OCI-LY7 (cell line): ENCODE data around the gene SLC16A14. TPM values are rescaled to one million over a fixed set of nuclear protein-coding genes. Genes with fewer than 3 reads are reported as not detected.

Experiments used
- BruUV-seq: library from RNA; stranded (reverse); fragments of 400-500 nt; replicated peaks from 2 replicates; lab custom pipeline; 2021; lab: Mats Ljungman, UMichigan
- CTCF ChIA-PET: fragments of 300-600 bp; sonication (Branson Sonifier 250); formaldehyde crosslinking; loops from one replicate; lab custom pipeline; 2022; ENCODE audit warnings: antibody characterized with exemption; ENCODE audit not compliant: unreplicated experiment; lab: Charles Lee
- POLR2A ChIA-PET: fragments of 300-600 bp; sonication (Branson Sonifier 250); formaldehyde crosslinking; loops from one replicate; lab custom pipeline; 2022; ENCODE audit warnings: antibody characterized with exemption; lab: Charles Lee
- DNase-seq: peaks from one replicate; pipeline ENCODE4 v3.0.0-alpha.2; 2015; ENCODE audit warnings: low spot score
- H2AFZ ChIP-seq: fragments of 200-600 bp; sonication (generic), shearing (Covaris generic); 2 replicates; pipeline ENCODE4 v1.6.1; 2014; ENCODE audit warnings: mild to moderate bottlenecking, antibody characterized with exemption, low read length, moderate library complexity
- H3K27ac ChIP-seq: fragments of 200-600 bp; sonication (generic); 2 replicates; pipeline ENCODE4 v1.5.1; 2014; ENCODE audit warnings: mixed run types, low read depth, mild to moderate bottlenecking, moderate library complexity, low read length, inconsistent platforms; ENCODE audit not compliant: poor library complexity, severe bottlenecking
- H3K36me3 ChIP-seq: fragments of 200-600 bp; sonication (generic); 2 replicates; pipeline ENCODE4 v1.6.1; 2014; ENCODE audit warnings: mild to moderate bottlenecking, antibody characterized with exemption, low read length, moderate library complexity, mixed read lengths; ENCODE audit not compliant: insufficient read depth
- H3K4me1 ChIP-seq: fragments of 200-600 bp; sonication (generic); 2 replicates; pipeline ENCODE4 v1.5.1; 2014; ENCODE audit warnings: mild to moderate bottlenecking, low read length; ENCODE audit not compliant: insufficient read depth, poor library complexity, severe bottlenecking
- H3K4me2 ChIP-seq: fragments of 200-600 bp; sonication (generic); 2 replicates; pipeline ENCODE4 v1.6.1; 2014; ENCODE audit warnings: mild to moderate bottlenecking, low read length
- H3K4me3 ChIP-seq: fragments of 200-600 bp; sonication (generic); 2 replicates; pipeline ENCODE4 v1.5.1; 2014; ENCODE audit warnings: mild to moderate bottlenecking, low read depth, low read length; ENCODE audit not compliant: poor library complexity, severe bottlenecking
- H3K79me2 ChIP-seq: fragments of 200-600 bp; sonication (generic); 2 replicates; pipeline ENCODE4 v1.6.1; 2016; ENCODE audit warnings: low read depth, mild to moderate bottlenecking, low read length, moderate library complexity, mixed read lengths; ENCODE audit not compliant: insufficient read depth
- H3K9me2 ChIP-seq: fragments of 200-600 bp; sonication (generic); 2 replicates; pipeline ENCODE4 v1.6.1; 2016; ENCODE audit warnings: mild to moderate bottlenecking, low read length, mixed read lengths; ENCODE audit not compliant: insufficient read depth
- H3K9me3 ChIP-seq: fragments of 200-600 bp; sonication (generic); 2 replicates; pipeline ENCODE4 v1.6.1; 2014; ENCODE audit warnings: mild to moderate bottlenecking, mixed run types, low read length, mixed read lengths
- H4K20me1 ChIP-seq: fragments of 200-600 bp; sonication (generic); 2 replicates; pipeline ENCODE4 v1.6.1; 2014; ENCODE audit warnings: mild to moderate bottlenecking, antibody characterized with exemption, low read length, moderate library complexity, mixed read lengths; ENCODE audit not compliant: insufficient read depth
- EZH2phosphoT487 ChIP-seq: fragments of 200-600 bp; sonication (generic); IDR thresholded peaks from 2 replicates; pipeline ENCODE4 v1.6.1; 2018; ENCODE audit warnings: low read depth, borderline replicate concordance, mild to moderate bottlenecking, mixed run types, antibody characterized with exemption, low read length, moderate library complexity, mixed read lengths
- intact Hi-C: fragments of 100-400 bp; cut with micrococcal nuclease; formaldehyde crosslinking; loops from one replicate; pipeline ENCODE4 v1.10.0; 2022; ENCODE audit not compliant: unreplicated experiment
- small RNA-seq: library from RNA; depleted of rRNA; stranded (forward); fragments of <200 nt; gene quantifications from one replicate; pipeline ENCODE3, GENCODE V24; 2014
- total RNA-seq, 2 experiments: library from RNA; depleted of rRNA in 1 of 2; stranded (reverse); fragments of >200 nt in 1 of 2; shearing (Covaris generic) in 1 of 2; gene quantifications; 2 replicates each; pipeline ENCODE4 v1.2.3, GENCODE V29; 2014 to 2022
- TF ChIP-seq, protein P1 (sequence below): fragments of 200-600 bp; sonication (generic); conservative IDR thresholded peaks from 2 replicates; pipeline ENCODE4 v1.5.1; 2014; ENCODE audit warnings: mild to moderate bottlenecking, antibody characterized with exemption, low read length, moderate library complexity, mixed read lengths

The SLC16A14 gene
- total RNA-seq, 2 experiments from 2014 or later = not detected

DNA sequence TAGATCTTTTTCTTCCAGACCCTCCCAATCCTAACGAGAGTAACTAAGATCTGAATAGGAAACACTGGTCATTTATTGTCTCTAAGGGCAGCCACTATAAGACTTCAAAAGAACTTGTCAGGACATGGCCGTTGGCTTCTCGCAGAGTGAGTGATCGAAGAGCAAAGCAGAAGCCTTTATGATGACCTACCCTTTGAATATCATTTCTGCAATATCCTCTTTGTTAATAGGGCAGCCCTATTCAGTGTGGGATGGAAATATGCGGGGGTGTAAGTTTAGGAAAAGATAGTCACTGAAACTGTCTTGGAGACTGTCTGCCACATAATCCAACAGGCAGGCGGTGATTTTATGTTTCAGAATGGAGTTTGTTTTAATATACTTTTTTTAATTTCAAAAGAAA is 75.5 kb downstream of the SLC16A14 start:
- H3K9me2 ChIP-seq = no peaks in the 10 kb centered on the region
- no peaks in the 10 kb centered on the region for H3K9me3 ChIP-seq
- no peaks in the 10 kb centered on the region for H3K4me1 ChIP-seq
- no peaks in the 10 kb centered on the region for H3K36me3 ChIP-seq
- DNase-seq = no peak
- BruUV-seq = no TSS peak
- H3K27ac ChIP-seq = no peak overlapping the region
- no peaks in the 10 kb centered on the region for H3K79me2 ChIP-seq
- POLR2A ChIA-PET = no interaction called here
- H4K20me1 ChIP-seq = no peaks in the 10 kb centered on the region
- H3K4me2 ChIP-seq = no peak overlapping the region
- CTCF ChIA-PET = no interaction called here
- TF ChIP-seq, protein P1, sequence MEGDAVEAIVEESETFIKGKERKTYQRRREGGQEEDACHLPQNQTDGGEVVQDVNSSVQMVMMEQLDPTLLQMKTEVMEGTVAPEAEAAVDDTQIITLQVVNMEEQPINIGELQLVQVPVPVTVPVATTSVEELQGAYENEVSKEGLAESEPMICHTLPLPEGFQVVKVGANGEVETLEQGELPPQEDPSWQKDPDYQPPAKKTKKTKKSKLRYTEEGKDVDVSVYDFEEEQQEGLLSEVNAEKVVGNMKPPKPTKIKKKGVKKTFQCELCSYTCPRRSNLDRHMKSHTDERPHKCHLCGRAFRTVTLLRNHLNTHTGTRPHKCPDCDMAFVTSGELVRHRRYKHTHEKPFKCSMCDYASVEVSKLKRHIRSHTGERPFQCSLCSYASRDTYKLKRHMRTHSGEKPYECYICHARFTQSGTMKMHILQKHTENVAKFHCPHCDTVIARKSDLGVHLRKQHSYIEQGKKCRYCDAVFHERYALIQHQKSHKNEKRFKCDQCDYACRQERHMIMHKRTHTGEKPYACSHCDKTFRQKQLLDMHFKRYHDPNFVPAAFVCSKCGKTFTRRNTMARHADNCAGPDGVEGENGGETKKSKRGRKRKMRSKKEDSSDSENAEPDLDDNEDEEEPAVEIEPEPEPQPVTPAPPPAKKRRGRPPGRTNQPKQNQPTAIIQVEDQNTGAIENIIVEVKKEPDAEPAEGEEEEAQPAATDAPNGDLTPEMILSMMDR = no peak
- TF ChIP-seq EZH2phosphoT487 = no peak
- no peak overlapping the region for H3K4me3 ChIP-seq
- intact Hi-C loops = no loop called here
- H2AFZ ChIP-seq = no peak overlapping the region

Small RNA genes lying within 50 kb of the gene (small RNA-seq; reads per million reads assigned to genes)
- gene RNY4P19 = not detected

Other genes starting within 250 kb of the SLC16A14 start
- gene TRIP12, start 146.9 kb downstream of the SLC16A14 start, total RNA-seq (2014; rRNA removed; shearing (Covaris generic)) = 80.0 and 94.0 TPM in 2 replicates
- gene TRIP12, start 146.9 kb downstream of the SLC16A14 start, total RNA-seq (2022) = 175 and 185 TPM in 2 replicates
- 1.6 and 2.5 TPM in 2 replicates for gene FBXO36, start 146.4 kb downstream of the SLC16A14 start, total RNA-seq (2014; rRNA removed; shearing (Covaris generic))
- gene FBXO36, start 146.4 kb downstream of the SLC16A14 start, total RNA-seq (2022) = 2.6 and 2.9 TPM in 2 replicates
- 15.7 and 15.8 TPM in 2 replicates for gene SP110, start 151.1 kb upstream of the SLC16A14 start, total RNA-seq (2014; rRNA removed; shearing (Covaris generic))
- 9.3 and 13.3 TPM in 2 replicates for gene SP110, start 151.1 kb upstream of the SLC16A14 start, total RNA-seq (2022)
- gene SP140, start 156.8 kb upstream of the SLC16A14 start, total RNA-seq (2014; rRNA removed; shearing (Covaris generic)) = 4.3 and 4.8 TPM in 2 replicates
- gene SP140, start 156.8 kb upstream of the SLC16A14 start, total RNA-seq (2022) = 4.4 and 6.4 TPM in 2 replicates